GM23338 (cell line): ENCODE data around the gene BUB1B. TPM values are rescaled to one million over a fixed set of nuclear protein-coding genes. Genes with fewer than 3 reads are reported as not detected.

Source experiments
- ATAC-seq: fragments of 200-7000 bp; cut with Tn5 transposase; 3 replicates; pipeline ENCODE4 v1.9.1; 2020
- DNase-seq: peaks from one replicate; pipeline ENCODE4 v3.0.0-alpha.2; 2015; ENCODE audit warnings: low spot score
- H2AFZ ChIP-seq: fragments of 200-600 bp; sonication (generic); 2 replicates; pipeline ENCODE4 v1.8.0; 2016; ENCODE audit warnings: antibody characterized with exemption, mild to moderate bottlenecking, moderate library complexity
- H3F3A ChIP-seq: fragments of 200-600 bp; sonication (generic); replicated peaks from 2 replicates; pipeline ENCODE4 v1.8.0; 2017; ENCODE audit warnings: antibody characterized with exemption, mixed run types, low read depth
- H3K27ac ChIP-seq: fragments of 200-600 bp; sonication (generic); 2 replicates; pipeline ENCODE4 v1.6.1; 2016; ENCODE audit warnings: low read depth
- H3K27me3 ChIP-seq: fragments of 200-600 bp; sonication (generic); 2 replicates; pipeline ENCODE4 v1.8.0; 2016; ENCODE audit warnings: mild to moderate bottlenecking, mixed run types, moderate library complexity; ENCODE audit not compliant: insufficient read depth
- H3K36me3 ChIP-seq: fragments of 200-600 bp; sonication (generic); 2 replicates; pipeline ENCODE4 v1.8.0; 2016; ENCODE audit warnings: mild to moderate bottlenecking; ENCODE audit not compliant: insufficient read depth
- H3K4me1 ChIP-seq: fragments of 200-600 bp; sonication (generic); 2 replicates; pipeline ENCODE4 v1.8.0; 2016; ENCODE audit warnings: mild to moderate bottlenecking, moderate library complexity; ENCODE audit not compliant: insufficient read depth
- H3K4me2 ChIP-seq: fragments of 200-600 bp; sonication (generic); 2 replicates; pipeline ENCODE4 v1.7.1; 2017; ENCODE audit warnings: mixed run types
- H3K4me3 ChIP-seq: fragments of 200-600 bp; sonication (generic); 2 replicates; pipeline ENCODE4 v1.6.1; 2016; ENCODE audit warnings: mixed run types
- H3K79me2 ChIP-seq: fragments of 200-600 bp; sonication (generic); replicated peaks from 2 replicates; pipeline ENCODE4 v1.8.0; 2017; ENCODE audit warnings: mild to moderate bottlenecking; ENCODE audit not compliant: insufficient read depth
- H3K9me2 ChIP-seq: fragments of 200-600 bp; sonication (generic); 2 replicates; pipeline ENCODE4 v1.8.0; 2017; ENCODE audit not compliant: insufficient read depth
- H4K20me1 ChIP-seq: fragments of 200-600 bp; sonication (generic); replicated peaks from 2 replicates; pipeline ENCODE4 v1.8.0; 2017; ENCODE audit warnings: mild to moderate bottlenecking; ENCODE audit not compliant: insufficient read depth
- H3K27ac Mint-ChIP-seq: 2 replicates; pipeline ENCODE4 v1.8.0; 2020; ENCODE audit warnings: inconsistent platforms, mild to moderate bottlenecking, moderate library complexity, mixed read lengths
- H3K27me3 Mint-ChIP-seq: 3 replicates; pipeline ENCODE4 v1.8.0; 2022; ENCODE audit warnings: low read depth, mild to moderate bottlenecking, moderate library complexity, mixed read lengths, inconsistent platforms; ENCODE audit not compliant: insufficient read depth, poor library complexity
- H3K36me3 Mint-ChIP-seq: 3 replicates; pipeline ENCODE4 v1.8.0; 2021; ENCODE audit warnings: low read depth, mild to moderate bottlenecking, inconsistent platforms, moderate library complexity, mixed read lengths
- H3K4me1 Mint-ChIP-seq: 3 replicates; pipeline ENCODE4 v1.8.0; 2020; ENCODE audit warnings: mild to moderate bottlenecking, inconsistent platforms, mixed read lengths
- H3K4me3 Mint-ChIP-seq: 3 replicates; pipeline ENCODE4 v1.8.0; 2021; ENCODE audit warnings: moderate library complexity, mild to moderate bottlenecking, inconsistent platforms, mixed read lengths
- H3K9me3 Mint-ChIP-seq: 3 replicates; pipeline ENCODE4 v1.8.0; 2020; ENCODE audit warnings: moderate library complexity, mild to moderate bottlenecking, inconsistent platforms, mixed read lengths
- CREB1 ChIP-seq: fragments of 250-450 bp; sonication (Bioruptor Pico); IDR thresholded peaks from 2 replicates; pipeline ENCODE4 v1.5.0; 2020; ENCODE audit warnings: low read depth, mild to moderate bottlenecking, moderate library complexity
- EZH2 ChIP-seq: fragments of 200-600 bp; sonication (generic); IDR thresholded peaks from one replicate; pipeline ENCODE4 v1.8.0; 2017; ENCODE audit warnings: antibody characterized with exemption, mild to moderate bottlenecking, low read depth; ENCODE audit not compliant: unreplicated experiment
- EZH2phosphoT487 ChIP-seq: fragments of 200-600 bp; sonication (generic); IDR thresholded peaks from one replicate; pipeline ENCODE4 v1.8.1; 2018; ENCODE audit warnings: antibody characterized with exemption; ENCODE audit not compliant: unreplicated experiment
- JUNB ChIP-seq: IDR thresholded peaks from one replicate; pipeline ENCODE4 v1.6.1; 2016; ENCODE audit warnings: antibody characterized with exemption; ENCODE audit not compliant: unreplicated experiment
- NANOG ChIP-seq: IDR thresholded peaks from 2 replicates; pipeline ENCODE4 v1.6.1; 2016; ENCODE audit warnings: antibody characterized with exemption, borderline replicate concordance
- POLR2AphosphoS5 ChIP-seq: IDR thresholded peaks from 2 replicates; pipeline ENCODE4 v1.6.1; 2016; ENCODE audit warnings: antibody characterized with exemption, low read depth
- REST ChIP-seq: IDR thresholded peaks from one replicate; pipeline ENCODE4 v1.6.1; 2018; ENCODE audit warnings: antibody characterized with exemption; ENCODE audit not compliant: unreplicated experiment
- STAT1 ChIP-seq: IDR thresholded peaks from one replicate; pipeline ENCODE4 v1.6.1; 2016; ENCODE audit warnings: antibody characterized with exemption; ENCODE audit not compliant: unreplicated experiment
- ZNF114 ChIP-seq: fragments of 250-450 bp; sonication (Bioruptor Pico); IDR thresholded peaks from 2 replicates; pipeline ENCODE4 v1.5.0; 2020; ENCODE audit warnings: mild to moderate bottlenecking, moderate library complexity
- ZNF331 ChIP-seq: fragments of 250-450 bp; sonication (Bioruptor Pico); IDR thresholded peaks from 2 replicates; pipeline ENCODE4 v1.5.0; 2020; ENCODE audit warnings: low read depth, mild to moderate bottlenecking, moderate library complexity
- polyA plus RNA-seq: library from polyadenylated mRNA; unstranded; fragments of >200 nt; fragmentation: Nextera tagmentation; extraction: Ambion mirVana; gene quantifications from 2 replicates; pipeline ENCODE4 v1.2.1, GENCODE V29; 2016
- total RNA-seq: library from RNA; depleted of rRNA; stranded (reverse); fragments of >200 nt; shearing (Covaris generic); gene quantifications from 2 replicates; pipeline ENCODE4 v1.2.3, GENCODE V29; 2014
- TF ChIP-seq, protein P1 (sequence below): fragments of 250-450 bp; sonication (Bioruptor Pico); IDR thresholded peaks from 2 replicates; pipeline ENCODE4 v1.5.0; 2020; ENCODE audit warnings: mild to moderate bottlenecking, moderate library complexity
- TF ChIP-seq, protein P2 (sequence below): IDR thresholded peaks from 2 replicates; pipeline ENCODE4 v1.6.1; 2016; ENCODE audit warnings: antibody characterized with exemption
- TF ChIP-seq, protein P3 (sequence below), 2 experiments: fragments of 200-600 bp in 1 of 2; sonication (generic) in 1 of 2; conservative IDR thresholded peaks; 2 replicates each; pipeline versions ENCODE4 v1.5.1 to v1.6.1; 2016 to 2017; ENCODE audit warnings: antibody characterized with exemption in 2 of 2, low read depth in 2 of 2, mild to moderate bottlenecking in 2 of 2, moderate library complexity in 1 of 2

The BUB1B gene
- total and polyA plus RNA-seq, 2 experiments from 2014 or later, result 77.7 to 160 TPM

DNA sequence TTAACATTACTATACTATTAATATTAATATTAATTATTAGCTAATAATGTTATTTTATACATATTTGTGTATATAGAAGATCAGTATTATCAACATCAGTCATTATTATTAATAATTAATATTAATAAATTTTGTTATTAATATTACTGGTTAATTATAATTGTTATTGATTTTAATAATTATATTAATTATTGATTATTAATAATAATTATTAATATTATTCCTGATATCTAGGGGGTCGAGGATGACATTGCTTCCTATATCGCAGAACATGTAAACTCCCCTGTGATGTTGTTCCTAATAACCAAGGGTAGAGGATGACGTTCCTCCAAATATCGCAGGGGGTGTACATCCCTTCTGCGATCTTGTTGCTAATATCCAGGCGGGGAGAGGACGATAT, 34.9 kb upstream of the BUB1B start:
- ATAC-seq (no peak), DNase-seq (no peak)
- no peaks in the 10 kb centered on the region for H3K36me3 ChIP-seq
- H2AFZ ChIP-seq, result no peak overlapping the region
- no peak overlapping the region for H3K4me2 ChIP-seq
- peaks cover 39% of the 10 kb centered on the region for H3K4me1 Mint-ChIP-seq
- no peaks in the 10 kb centered on the region for H3K27me3 ChIP-seq
- no peak overlapping the region for H3K4me3 ChIP-seq
- no peak overlapping the region for H3K4me3 Mint-ChIP-seq
- peaks cover 29% of the 10 kb centered on the region for H3K4me1 ChIP-seq
- no peaks in the 10 kb centered on the region for H4K20me1 ChIP-seq
- no peak overlapping the region for H3K27ac Mint-ChIP-seq
- H3F3A ChIP-seq, result peaks cover 4% of the 10 kb centered on the region; the same call in 1 of the 2 replicates
- H3K79me2 ChIP-seq, result no peaks in the 10 kb centered on the region
- no peaks in the 10 kb centered on the region for H3K36me3 Mint-ChIP-seq
- no peak overlapping the region for H3K27ac ChIP-seq
- no peak for TF ChIP-seq POLR2AphosphoS5
- TF ChIP-seq NANOG, result no peak
- TF ChIP-seq, protein P1, sequence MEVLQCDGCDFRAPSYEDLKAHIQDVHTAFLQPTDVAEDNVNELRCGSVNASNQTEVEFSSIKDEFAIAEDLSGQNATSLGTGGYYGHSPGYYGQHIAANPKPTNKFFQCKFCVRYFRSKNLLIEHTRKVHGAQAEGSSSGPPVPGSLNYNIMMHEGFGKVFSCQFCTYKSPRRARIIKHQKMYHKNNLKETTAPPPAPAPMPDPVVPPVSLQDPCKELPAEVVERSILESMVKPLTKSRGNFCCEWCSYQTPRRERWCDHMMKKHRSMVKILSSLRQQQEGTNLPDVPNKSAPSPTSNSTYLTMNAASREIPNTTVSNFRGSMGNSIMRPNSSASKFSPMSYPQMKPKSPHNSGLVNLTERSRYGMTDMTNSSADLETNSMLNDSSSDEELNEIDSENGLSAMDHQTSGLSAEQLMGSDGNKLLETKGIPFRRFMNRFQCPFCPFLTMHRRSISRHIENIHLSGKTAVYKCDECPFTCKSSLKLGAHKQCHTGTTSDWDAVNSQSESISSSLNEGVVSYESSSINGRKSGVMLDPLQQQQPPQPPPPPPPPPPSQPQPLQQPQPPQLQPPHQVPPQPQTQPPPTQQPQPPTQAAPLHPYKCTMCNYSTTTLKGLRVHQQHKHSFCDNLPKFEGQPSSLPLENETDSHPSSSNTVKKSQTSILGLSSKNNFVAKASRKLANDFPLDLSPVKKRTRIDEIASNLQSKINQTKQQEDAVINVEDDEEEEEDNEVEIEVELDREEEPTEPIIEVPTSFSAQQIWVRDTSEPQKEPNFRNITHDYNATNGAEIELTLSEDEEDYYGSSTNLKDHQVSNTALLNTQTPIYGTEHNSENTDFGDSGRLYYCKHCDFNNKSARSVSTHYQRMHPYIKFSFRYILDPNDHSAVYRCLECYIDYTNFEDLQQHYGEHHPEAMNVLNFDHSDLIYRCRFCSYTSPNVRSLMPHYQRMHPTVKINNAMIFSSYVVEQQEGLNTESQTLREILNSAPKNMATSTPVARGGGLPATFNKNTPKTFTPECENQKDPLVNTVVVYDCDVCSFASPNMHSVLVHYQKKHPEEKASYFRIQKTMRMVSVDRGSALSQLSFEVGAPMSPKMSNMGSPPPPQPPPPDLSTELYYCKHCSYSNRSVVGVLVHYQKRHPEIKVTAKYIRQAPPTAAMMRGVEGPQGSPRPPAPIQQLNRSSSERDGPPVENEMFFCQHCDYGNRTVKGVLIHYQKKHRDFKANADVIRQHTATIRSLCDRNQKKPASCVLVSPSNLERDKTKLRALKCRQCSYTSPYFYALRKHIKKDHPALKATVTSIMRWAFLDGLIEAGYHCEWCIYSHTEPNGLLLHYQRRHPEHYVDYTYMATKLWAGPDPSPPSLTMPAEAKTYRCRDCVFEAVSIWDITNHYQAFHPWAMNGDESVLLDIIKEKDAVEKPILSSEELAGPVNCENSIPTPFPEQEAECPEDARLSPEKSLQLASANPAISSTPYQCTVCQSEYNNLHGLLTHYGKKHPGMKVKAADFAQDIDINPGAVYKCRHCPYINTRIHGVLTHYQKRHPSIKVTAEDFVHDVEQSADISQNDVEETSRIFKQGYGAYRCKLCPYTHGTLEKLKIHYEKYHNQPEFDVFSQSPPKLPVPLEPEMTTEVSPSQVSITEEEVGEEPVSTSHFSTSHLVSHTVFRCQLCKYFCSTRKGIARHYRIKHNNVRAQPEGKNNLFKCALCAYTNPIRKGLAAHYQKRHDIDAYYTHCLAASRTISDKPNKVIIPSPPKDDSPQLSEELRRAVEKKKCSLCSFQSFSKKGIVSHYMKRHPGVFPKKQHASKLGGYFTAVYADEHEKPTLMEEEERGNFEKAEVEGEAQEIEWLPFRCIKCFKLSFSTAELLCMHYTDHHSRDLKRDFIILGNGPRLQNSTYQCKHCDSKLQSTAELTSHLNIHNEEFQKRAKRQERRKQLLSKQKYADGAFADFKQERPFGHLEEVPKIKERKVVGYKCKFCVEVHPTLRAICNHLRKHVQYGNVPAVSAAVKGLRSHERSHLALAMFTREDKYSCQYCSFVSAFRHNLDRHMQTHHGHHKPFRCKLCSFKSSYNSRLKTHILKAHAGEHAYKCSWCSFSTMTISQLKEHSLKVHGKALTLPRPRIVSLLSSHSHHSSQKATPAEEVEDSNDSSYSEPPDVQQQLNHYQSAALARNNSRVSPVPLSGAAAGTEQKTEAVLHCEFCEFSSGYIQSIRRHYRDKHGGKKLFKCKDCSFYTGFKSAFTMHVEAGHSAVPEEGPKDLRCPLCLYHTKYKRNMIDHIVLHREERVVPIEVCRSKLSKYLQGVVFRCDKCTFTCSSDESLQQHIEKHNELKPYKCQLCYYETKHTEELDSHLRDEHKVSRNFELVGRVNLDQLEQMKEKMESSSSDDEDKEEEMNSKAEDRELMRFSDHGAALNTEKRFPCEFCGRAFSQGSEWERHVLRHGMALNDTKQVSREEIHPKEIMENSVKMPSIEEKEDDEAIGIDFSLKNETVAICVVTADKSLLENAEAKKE (CRISPR knock-in tag), result no peak
- no peak for TF ChIP-seq CREB1
- no peak for TF ChIP-seq ZNF331 (CRISPR knock-in tag)
- TF ChIP-seq, protein P2, sequence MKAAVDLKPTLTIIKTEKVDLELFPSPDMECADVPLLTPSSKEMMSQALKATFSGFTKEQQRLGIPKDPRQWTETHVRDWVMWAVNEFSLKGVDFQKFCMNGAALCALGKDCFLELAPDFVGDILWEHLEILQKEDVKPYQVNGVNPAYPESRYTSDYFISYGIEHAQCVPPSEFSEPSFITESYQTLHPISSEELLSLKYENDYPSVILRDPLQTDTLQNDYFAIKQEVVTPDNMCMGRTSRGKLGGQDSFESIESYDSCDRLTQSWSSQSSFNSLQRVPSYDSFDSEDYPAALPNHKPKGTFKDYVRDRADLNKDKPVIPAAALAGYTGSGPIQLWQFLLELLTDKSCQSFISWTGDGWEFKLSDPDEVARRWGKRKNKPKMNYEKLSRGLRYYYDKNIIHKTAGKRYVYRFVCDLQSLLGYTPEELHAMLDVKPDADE, result no peak
- no peak for TF ChIP-seq REST
- TF ChIP-seq ZNF114 (CRISPR knock-in tag), result no peak
- TF ChIP-seq JUNB, result no peak
- TF ChIP-seq STAT1, result no peak
- TF ChIP-seq EZH2, result no peak
- TF ChIP-seq, protein P3, sequence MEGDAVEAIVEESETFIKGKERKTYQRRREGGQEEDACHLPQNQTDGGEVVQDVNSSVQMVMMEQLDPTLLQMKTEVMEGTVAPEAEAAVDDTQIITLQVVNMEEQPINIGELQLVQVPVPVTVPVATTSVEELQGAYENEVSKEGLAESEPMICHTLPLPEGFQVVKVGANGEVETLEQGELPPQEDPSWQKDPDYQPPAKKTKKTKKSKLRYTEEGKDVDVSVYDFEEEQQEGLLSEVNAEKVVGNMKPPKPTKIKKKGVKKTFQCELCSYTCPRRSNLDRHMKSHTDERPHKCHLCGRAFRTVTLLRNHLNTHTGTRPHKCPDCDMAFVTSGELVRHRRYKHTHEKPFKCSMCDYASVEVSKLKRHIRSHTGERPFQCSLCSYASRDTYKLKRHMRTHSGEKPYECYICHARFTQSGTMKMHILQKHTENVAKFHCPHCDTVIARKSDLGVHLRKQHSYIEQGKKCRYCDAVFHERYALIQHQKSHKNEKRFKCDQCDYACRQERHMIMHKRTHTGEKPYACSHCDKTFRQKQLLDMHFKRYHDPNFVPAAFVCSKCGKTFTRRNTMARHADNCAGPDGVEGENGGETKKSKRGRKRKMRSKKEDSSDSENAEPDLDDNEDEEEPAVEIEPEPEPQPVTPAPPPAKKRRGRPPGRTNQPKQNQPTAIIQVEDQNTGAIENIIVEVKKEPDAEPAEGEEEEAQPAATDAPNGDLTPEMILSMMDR (conservative IDR thresholded peaks at IDR 0.05; ENCODE audit: low read depth in 2 of 2), result no peak
- TF ChIP-seq EZH2phosphoT487, result no peak
- H3K9me3 Mint-ChIP-seq, result no peaks in the 10 kb centered on the region; the same call in 2 of the 3 replicates
- no peaks in the 10 kb centered on the region for H3K9me2 ChIP-seq
- peaks cover 9% of the 10 kb centered on the region for H3K27me3 Mint-ChIP-seq
